Trophoblast cell (in vitro differentiated cells and primary cell): ENCODE data around the gene PTPRN2.
"Not testable (repeated sequence)": the region's sequence is repeated elsewhere in the genome, so short reads cannot be mapped to it uniquely, and the experiment has no call there.

Source experiments
- DNase-seq, 2 donors: peaks; one replicate each; pipeline ENCODE4 v3.0.0-alpha.2; 2016
- H2AFZ ChIP-seq: 2 replicates; pipeline ENCODE4 v1.6.1; 2013; ENCODE audit warnings: low read length, moderate library complexity, mild to moderate bottlenecking; ENCODE audit not compliant: insufficient read depth, poor library complexity
- H2AK5ac ChIP-seq: 2 replicates; pipeline ENCODE4 v1.6.1; 2013; ENCODE audit warnings: mild to moderate bottlenecking, low read length
- H2BK120ac ChIP-seq: 2 replicates; pipeline ENCODE4 v1.6.1; 2013; ENCODE audit warnings: low read length, mild to moderate bottlenecking, moderate library complexity; ENCODE audit not compliant: insufficient read depth, poor library complexity
- H2BK12ac ChIP-seq: 2 replicates; pipeline ENCODE4 v1.6.1; 2013; ENCODE audit warnings: mild to moderate bottlenecking, low read length, moderate library complexity
- H2BK5ac ChIP-seq: 2 replicates; pipeline ENCODE4 v1.6.1; 2013; ENCODE audit warnings: low read length, low read depth, moderate library complexity, mild to moderate bottlenecking; ENCODE audit not compliant: poor library complexity
- H3K14ac ChIP-seq: 2 replicates; pipeline ENCODE4 v1.6.1; 2013; ENCODE audit warnings: mild to moderate bottlenecking, low read length
- H3K18ac ChIP-seq: 2 replicates; pipeline ENCODE4 v1.6.1; 2013; ENCODE audit warnings: mild to moderate bottlenecking, low read length
- H3K23ac ChIP-seq: 2 replicates; pipeline ENCODE4 v1.6.1; 2013; ENCODE audit warnings: low read length
- H3K27ac ChIP-seq: 2 replicates; pipeline ENCODE4 v1.5.1; 2013; ENCODE audit warnings: low read depth, mild to moderate bottlenecking, inconsistent platforms, low read length, moderate library complexity
- H3K27me3 ChIP-seq: 2 replicates; pipeline ENCODE4 v1.6.1; 2013; ENCODE audit warnings: inconsistent platforms, mild to moderate bottlenecking, low read length, moderate library complexity; ENCODE audit not compliant: insufficient read depth
- H3K36me3 ChIP-seq, 2 experiments: 1 replicate in 1 of 2; 2 replicates in 1 of 2; pipeline ENCODE4 v1.6.1; 2013; ENCODE audit warnings: low read length in 2 of 2, mild to moderate bottlenecking in 2 of 2, moderate library complexity in 1 of 2; ENCODE audit not compliant: insufficient read depth in 2 of 2, control insufficient read depth in 1 of 2
- H3K4ac ChIP-seq: 2 replicates; pipeline ENCODE4 v1.6.1; 2013; ENCODE audit warnings: low read depth, mild to moderate bottlenecking, low read length, moderate library complexity
- H3K4me1 ChIP-seq, 2 experiments: 1 replicate in 1 of 2; 2 replicates in 1 of 2; pipeline ENCODE4 v1.6.1; 2013; ENCODE audit warnings: low read length in 2 of 2, mild to moderate bottlenecking in 2 of 2, moderate library complexity in 1 of 2; ENCODE audit not compliant: insufficient read depth in 2 of 2, control insufficient read depth in 1 of 2
- H3K4me2 ChIP-seq: 2 replicates; pipeline ENCODE4 v1.6.1; 2013; ENCODE audit warnings: inconsistent platforms, mild to moderate bottlenecking, low read length, moderate library complexity
- H3K4me3 ChIP-seq: 2 replicates; pipeline ENCODE4 v1.5.1; 2013; ENCODE audit warnings: mild to moderate bottlenecking, low read depth, low read length, inconsistent platforms
- H3K79me1 ChIP-seq: one replicate; pipeline ENCODE4 v1.6.1; 2013; ENCODE audit warnings: low read length
- H3K79me2 ChIP-seq: 2 replicates; pipeline ENCODE4 v1.6.1; 2013; ENCODE audit warnings: low read length, mild to moderate bottlenecking; ENCODE audit not compliant: control insufficient read depth, insufficient read depth, poor library complexity
- H3K9ac ChIP-seq: 2 replicates; pipeline ENCODE4 v1.6.1; 2013; ENCODE audit warnings: mild to moderate bottlenecking, low read length
- H3K9me3 ChIP-seq: 2 replicates; pipeline ENCODE4 v1.6.1; 2013; ENCODE audit warnings: low read depth, mild to moderate bottlenecking, control low read depth, inconsistent platforms, low read length; ENCODE audit not compliant: insufficient read depth
- H4K12ac ChIP-seq: 2 replicates; pipeline ENCODE4 v1.6.1; 2013; ENCODE audit warnings: low read depth, mild to moderate bottlenecking, low read length, moderate library complexity
- H4K8ac ChIP-seq: 2 replicates; pipeline ENCODE4 v1.6.1; 2013; ENCODE audit warnings: low read depth, mild to moderate bottlenecking, low read length, moderate library complexity
- H4K91ac ChIP-seq: one replicate; pipeline ENCODE4 v1.6.1; 2013; ENCODE audit warnings: low read depth, mild to moderate bottlenecking, low read length, moderate library complexity
- WGBS: extraction: QIAGEN DNeasy Blood & Tissue Kit; methylation state at CpG from one replicate; pipeline ENCODE4 v1.1.7; 2013; ENCODE audit warnings: missing lambda C conversion rate; ENCODE audit not compliant: insufficient read length, insufficient coverage; ENCODE audit errors: extremely low coverage; 5-methylcytosine and 5-hydroxymethylcytosine counted together

Gene PTPRN2

GRCh38 chr7:158256091-158256816 is 331.4 kb downstream of the PTPRN2 start:
- H4K8ac ChIP-seq, result no peak overlapping the region
- no peak overlapping the region for H4K91ac ChIP-seq
- H3K79me2 ChIP-seq, result no peaks in the 10 kb centered on the region
- no peak overlapping the region for H2BK5ac ChIP-seq
- no peak overlapping the region for H3K27ac ChIP-seq
- no peak overlapping the region for H3K4me3 ChIP-seq
- H3K9ac ChIP-seq, result no peak overlapping the region
- no peaks in the 10 kb centered on the region for H3K36me3 ChIP-seq
- no peak overlapping the region for H3K4me2 ChIP-seq
- H2AK5ac ChIP-seq, result no peak overlapping the region
- H3K27me3 ChIP-seq, result no peaks in the 10 kb centered on the region
- H3K4me1 ChIP-seq, result no peaks in the 10 kb centered on the region
- DNase-seq, result no peak
- H3K79me1 ChIP-seq, result no peaks in the 10 kb centered on the region
- peaks cover 42% of the 10 kb centered on the region for H3K9me3 ChIP-seq
- no peak overlapping the region for H3K23ac ChIP-seq
- H3K4ac ChIP-seq, result no peak overlapping the region
- H2BK12ac ChIP-seq, result no peak overlapping the region
- no peak overlapping the region for H3K14ac ChIP-seq
- H2BK120ac ChIP-seq, result no peak overlapping the region
- H3K18ac ChIP-seq, result no peak overlapping the region
- no peak overlapping the region for H4K12ac ChIP-seq
- WGBS, result no CpG with 5 or more reads among the region's 19 CpGs
- H2AFZ ChIP-seq, result no peak overlapping the region

GRCh38 chr7:158255558-158255957 is 332.1 kb downstream of the PTPRN2 start:
- Histone ChIP-seq H2BK12ac (no peak overlapping the region), H2AK5ac (no peak overlapping the region), H4K12ac (no peak overlapping the region), H3K4me3 (no peak overlapping the region), H3K4me2 (no peak overlapping the region), H4K8ac (no peak overlapping the region), H3K23ac (no peak overlapping the region), H2AFZ (no peak overlapping the region), H2BK5ac (no peak overlapping the region), H3K9ac (no peak overlapping the region), H4K91ac (no peak overlapping the region), H3K79me2 (no peaks in the 10 kb centered on the region), H3K27me3 (no peaks in the 10 kb centered on the region), H3K79me1 (no peaks in the 10 kb centered on the region), H3K14ac (no peak overlapping the region), H3K27ac (no peak overlapping the region), H3K18ac (no peak overlapping the region), H3K9me3 (peaks cover 39% of the 10 kb centered on the region), H3K4me1 (no peaks in the 10 kb centered on the region), H2BK120ac (no peak overlapping the region), H3K4ac (no peak overlapping the region), H3K36me3 (no peaks in the 10 kb centered on the region)
- WGBS, result no CpG with 5 or more reads among the region's 7 CpGs
- no peak for DNase-seq

- H3K79me1 ChIP-seq, result no peaks in the 10 kb centered on the region
- no peak overlapping the region for H3K27ac ChIP-seq
- H2BK120ac ChIP-seq, result no peak overlapping the region
These were observed 332.5 kb downstream of the PTPRN2 start for GRCh38 chr7:158255156-158255555.

GRCh38 chr7:158253670-158254045 is 334.0 kb downstream of the PTPRN2 start:
- not testable (repeated sequence) for H2AFZ ChIP-seq, H4K8ac ChIP-seq, H4K12ac ChIP-seq, H3K4ac ChIP-seq, H3K27me3 ChIP-seq, H3K9ac ChIP-seq, H2BK5ac ChIP-seq, H3K79me2 ChIP-seq, H3K79me1 ChIP-seq, H2BK12ac ChIP-seq, H3K36me3 ChIP-seq, H3K23ac ChIP-seq, H2BK120ac ChIP-seq, H3K14ac ChIP-seq, H2AK5ac ChIP-seq, H3K4me1 ChIP-seq, DNase-seq, H3K27ac ChIP-seq, H3K18ac ChIP-seq, H3K4me2 ChIP-seq, H3K4me3 ChIP-seq, H4K91ac ChIP-seq
- WGBS, result no CpG with 5 or more reads among the region's 16 CpGs
- H3K9me3 ChIP-seq, result peaks cover 42% of the 10 kb centered on the region

More at GRCh38 chr7:158255156-158255555, 332.5 kb downstream of the PTPRN2 start:
- WGBS, result no CpG with 5 or more reads among the region's 11 CpGs
- Histone ChIP-seq H3K27me3 (no peaks in the 10 kb centered on the region), H3K4me1 (no peaks in the 10 kb centered on the region), H2AK5ac (no peak overlapping the region), H2BK12ac (no peak overlapping the region), H2AFZ (no peak overlapping the region), H3K79me2 (no peaks in the 10 kb centered on the region), H3K4me2 (no peak overlapping the region), H3K14ac (no peak overlapping the region), H4K12ac (no peak overlapping the region), H3K36me3 (no peaks in the 10 kb centered on the region), H3K4ac (no peak overlapping the region), H3K9me3 (peaks cover 39% of the 10 kb centered on the region), H4K91ac (no peak overlapping the region), H3K9ac (no peak overlapping the region), H3K23ac (no peak overlapping the region), H2BK5ac (no peak overlapping the region), H3K4me3 (no peak overlapping the region), H4K8ac (no peak overlapping the region), H3K18ac (no peak overlapping the region)
- DNase-seq, result no peak
